H9 (cell line): ENCODE measurements around the gene RAMAC. TPM values are rescaled to one million over a fixed set of nuclear protein-coding genes. Genes with fewer than 3 reads are reported as not detected.

Source experiments
- DNase-seq: peaks from one replicate; pipeline ENCODE4 v3.0.0-alpha.2; 2017
- H2AFZ ChIP-seq: one replicate; pipeline ENCODE4 v1.6.1; 2013; ENCODE audit warnings: mild to moderate bottlenecking, low read length, control low read depth, moderate library complexity
- H2AK5ac ChIP-seq: 2 replicates; pipeline ENCODE4 v1.6.1; 2013; ENCODE audit warnings: low read length, control low read depth, mixed read lengths; ENCODE audit not compliant: insufficient read length
- H2BK120ac ChIP-seq: one replicate; pipeline ENCODE4 v1.6.1; 2013; ENCODE audit warnings: low read depth, mild to moderate bottlenecking, low read length, control low read depth, inconsistent platforms; ENCODE audit not compliant: poor library complexity, severe bottlenecking
- H2BK12ac ChIP-seq: 2 replicates; pipeline ENCODE4 v1.6.1; 2013; ENCODE audit warnings: low read length, control low read depth, mixed read lengths, low read depth; ENCODE audit not compliant: insufficient read length
- H2BK15ac ChIP-seq: 2 replicates; pipeline ENCODE4 v1.6.1; 2013; ENCODE audit warnings: low read depth, low read length, control low read depth
- H2BK20ac ChIP-seq: one replicate; pipeline ENCODE4 v1.6.1; 2013; ENCODE audit warnings: low read depth, mild to moderate bottlenecking, low read length, control low read depth, inconsistent platforms; ENCODE audit not compliant: poor library complexity, severe bottlenecking
- H2BK5ac ChIP-seq: 2 replicates; pipeline ENCODE4 v1.6.1; 2013; ENCODE audit warnings: low read length, control low read depth, mixed read lengths; ENCODE audit not compliant: insufficient read length
- H3K14ac ChIP-seq: 2 replicates; pipeline ENCODE4 v1.6.1; 2013; ENCODE audit warnings: low read length, control low read depth; ENCODE audit not compliant: insufficient read depth
- H3K18ac ChIP-seq: 2 replicates; pipeline ENCODE4 v1.6.1; 2013; ENCODE audit warnings: low read depth, mild to moderate bottlenecking, mixed read lengths, low read length, control low read depth; ENCODE audit not compliant: insufficient read length
- H3K23ac ChIP-seq: 2 replicates; pipeline ENCODE4 v1.6.1; 2013; ENCODE audit warnings: low read length, control low read depth, mixed read lengths, low read depth; ENCODE audit not compliant: insufficient read length
- H3K23me2 ChIP-seq: 2 replicates; pipeline ENCODE4 v1.6.1; 2013; ENCODE audit warnings: low read depth, mild to moderate bottlenecking, mixed read lengths, low read length, control low read depth; ENCODE audit not compliant: insufficient read length, poor library complexity, severe bottlenecking
- H3K27ac ChIP-seq: 2 replicates; pipeline ENCODE4 v1.5.1; 2013; ENCODE audit warnings: low read length, control low read depth, mixed read lengths, low read depth; ENCODE audit not compliant: insufficient read length
- H3K27me3 ChIP-seq: 2 replicates; pipeline ENCODE4 v1.6.1; 2013; ENCODE audit warnings: low read length, control low read depth, inconsistent platforms; ENCODE audit not compliant: insufficient read depth
- H3K4ac ChIP-seq: 2 replicates; pipeline ENCODE4 v1.6.1; 2013; ENCODE audit warnings: low read depth, mild to moderate bottlenecking, control low read depth, inconsistent platforms, low read length, moderate library complexity
- H3K4me1 ChIP-seq: 2 replicates; pipeline ENCODE4 v1.6.1; 2013; ENCODE audit warnings: low read length, control low read depth, inconsistent platforms; ENCODE audit not compliant: insufficient read depth
- H3K4me2 ChIP-seq: 2 replicates; pipeline ENCODE4 v1.6.1; 2013; ENCODE audit warnings: low read length, control low read depth, mixed read lengths; ENCODE audit not compliant: insufficient read length, insufficient read depth
- H3K56ac ChIP-seq: 2 replicates; pipeline ENCODE4 v1.6.1; 2013; ENCODE audit warnings: low read depth, mild to moderate bottlenecking, mixed read lengths, low read length, control low read depth; ENCODE audit not compliant: insufficient read length
- H3K79me1 ChIP-seq: 2 replicates; pipeline ENCODE4 v1.6.1; 2013; ENCODE audit warnings: low read depth, mild to moderate bottlenecking, moderate library complexity, low read length, control low read depth, inconsistent platforms; ENCODE audit not compliant: insufficient read depth, poor library complexity, severe bottlenecking
- H3K79me2 ChIP-seq: 2 replicates; pipeline ENCODE4 v1.6.1; 2013; ENCODE audit warnings: low read length, control low read depth, inconsistent platforms; ENCODE audit not compliant: insufficient read depth
- H3K9ac ChIP-seq: 2 replicates; pipeline ENCODE4 v1.6.1; 2013; ENCODE audit warnings: low read length, control low read depth, mixed read lengths; ENCODE audit not compliant: insufficient read length; ENCODE audit errors: extremely low read depth
- H3K9me3 ChIP-seq: one replicate; pipeline ENCODE4 v1.6.1; 2013; ENCODE audit warnings: low read depth, low read length, inconsistent platforms; ENCODE audit not compliant: control insufficient read depth
- H3T11ph ChIP-seq: one replicate; pipeline ENCODE4 v1.6.1; 2013; ENCODE audit warnings: mild to moderate bottlenecking, low read length, control low read depth, inconsistent platforms
- H4K20me1 ChIP-seq: one replicate; pipeline ENCODE4 v1.6.1; 2013; ENCODE audit not compliant: control insufficient read depth, insufficient read length, insufficient read depth
- H4K5ac ChIP-seq: 2 replicates; pipeline ENCODE4 v1.6.1; 2013; ENCODE audit warnings: low read depth, mild to moderate bottlenecking, mixed read lengths, low read length, control low read depth; ENCODE audit not compliant: insufficient read length
- H4K8ac ChIP-seq: replicated peaks from 2 replicates; pipeline ENCODE4 v1.6.1; 2013; ENCODE audit warnings: low read length, control low read depth, mixed read lengths, low read depth; ENCODE audit not compliant: insufficient read length
- H4K91ac ChIP-seq: 2 replicates; pipeline ENCODE4 v1.6.1; 2013; ENCODE audit warnings: low read depth, mild to moderate bottlenecking, moderate library complexity, mixed read lengths, low read length, control low read depth; ENCODE audit not compliant: insufficient read length
- H3K27ac Mint-ChIP-seq, 3 experiments: 2 replicates in 2 of 3; 3 replicates in 1 of 3; pipeline ENCODE4 v1.8.0; 2020 to 2021; ENCODE audit warnings: mixed read lengths in 3 of 3, mild to moderate bottlenecking in 1 of 3, moderate library complexity in 1 of 3
- H3K27me3 Mint-ChIP-seq: 2 replicates; pipeline ENCODE4 v1.8.0; 2021; ENCODE audit warnings: low read depth, mild to moderate bottlenecking, moderate library complexity, mixed read lengths
- H3K36me3 Mint-ChIP-seq, 3 experiments: 2 replicates in 2 of 3; 3 replicates in 1 of 3; pipeline ENCODE4 v1.8.0; 2020 to 2021; ENCODE audit warnings: low read depth in 3 of 3, mixed read lengths in 3 of 3; ENCODE audit not compliant: insufficient read depth in 1 of 3
- H3K4me1 Mint-ChIP-seq, 2 experiments: 2 replicates each; pipeline ENCODE4 v1.8.0; 2020; ENCODE audit warnings: mixed read lengths in 2 of 2
- H3K4me3 Mint-ChIP-seq, 2 experiments: 2 replicates in 1 of 2; 3 replicates in 1 of 2; pipeline ENCODE4 v1.8.0; 2020 to 2021; ENCODE audit warnings: mild to moderate bottlenecking in 2 of 2, mixed read lengths in 2 of 2, moderate library complexity in 1 of 2
- H3K9me3 Mint-ChIP-seq, 2 experiments: 2 replicates in 1 of 2; 3 replicates in 1 of 2; pipeline ENCODE4 v1.8.0; 2020; ENCODE audit warnings: mild to moderate bottlenecking in 2 of 2, mixed read lengths in 2 of 2, moderate library complexity in 1 of 2
- CTCF ChIP-seq: fragments of 200-600 bp; sonication (generic); conservative IDR thresholded peaks from 3 replicates; pipeline ENCODE4 v1.8.0; 2021; ENCODE audit warnings: antibody characterized with exemption, mild to moderate bottlenecking
- WGBS: extraction: QIAGEN DNeasy Blood & Tissue Kit; methylation state at CpG from one replicate; pipeline ENCODE4 v1.1.7; 2013; ENCODE audit warnings: missing lambda C conversion rate, low lambda C conversion rate, mixed read lengths; ENCODE audit not compliant: insufficient read length; ENCODE audit errors: extremely low coverage; 5-methylcytosine and 5-hydroxymethylcytosine counted together
- total RNA-seq: library from RNA; stranded (reverse); gene quantifications from 2 replicates; pipeline ENCODE4 v1.2.1, GENCODE V29; 2021

Gene RAMAC
- total RNA-seq, 1 experiment from 2014 or later: 35.8 TPM

- Histone ChIP-seq H2BK5ac (no peak overlapping the region), H3K27me3 (no peaks in the 10 kb centered on the region), H3K4ac (no peak overlapping the region), H4K20me1 (no peaks in the 10 kb centered on the region), H2BK15ac (no peak overlapping the region), H3K18ac (no peak overlapping the region), H3K23ac (no peak overlapping the region), H3K56ac (no peak overlapping the region), H3K27ac (no peak overlapping the region), H2BK120ac (no peak overlapping the region), H2AFZ (no peak overlapping the region), H3K9ac (no peak overlapping the region), H2BK20ac (no peak overlapping the region), H2AK5ac (no peak overlapping the region), H3K79me1 (no peaks in the 10 kb centered on the region), H3K4me1 (no peaks in the 10 kb centered on the region), H2BK12ac (no peak overlapping the region), H4K91ac (no peak overlapping the region), H4K5ac (no peak overlapping the region), H3K9me3 (no peaks in the 10 kb centered on the region), H3K14ac (no peak overlapping the region), H4K8ac (no peak overlapping the region), H3K23me2 (no peaks in the 10 kb centered on the region), H3K4me2 (no peak overlapping the region), H3K79me2 (no peaks in the 10 kb centered on the region), H3T11ph (no peak overlapping the region)
- no peak overlapping the region for H3K27ac Mint-ChIP-seq
- no peak for TF ChIP-seq CTCF
- no peak for DNase-seq
- WGBS: no CpG with 5 or more reads among the region's 1 CpG
- no peaks in the 10 kb centered on the region for H3K36me3 Mint-ChIP-seq
- H3K4me1 Mint-ChIP-seq: no peaks in the 10 kb centered on the region
- H3K4me3 Mint-ChIP-seq: no peak overlapping the region
- H3K27me3 Mint-ChIP-seq: peaks cover 7% of the 10 kb centered on the region
- no peaks in the 10 kb centered on the region for H3K9me3 Mint-ChIP-seq
Measured at GRCh38 chr15:82977076-82977475, 8.9 kb upstream of the RAMAC start.
